ENCODE results near the gene RFC5.
"Not testable (repeated sequence)": the region's sequence is repeated elsewhere in the genome, so short reads cannot be mapped to it uniquely, and the experiment has no call there.

RFC5 gene

GRCh38 chr12:118053071-118053985, 36.8 kb downstream of the RFC5 start:
- DNase-seq, result no peak

- peak in 1 of 2 experiments; percentile 33 for DNase-seq
Measured at GRCh38 chr12:118055144-118055557, 38.6 kb downstream of the RFC5 start.

GRCh38 chr12:118055865-118056773, 39.6 kb downstream of the RFC5 start:
- DNase-seq, result no peak

GRCh38 chr12:118058227-118058626, 41.7 kb downstream of the RFC5 start:
- no peak for DNase-seq

GRCh38 chr12:118058881-118059280, 42.4 kb downstream of the RFC5 start:
- no peak for DNase-seq

GRCh38 chr12:118059341-118060191, 43.1 kb downstream of the RFC5 start:
- no peak for DNase-seq

GRCh38 chr12:118060301-118061010, 44.0 kb downstream of the RFC5 start:
- peak in 1 of 2 experiments; percentile 47 for DNase-seq

- peak; percentile 35 to 60 for DNase-seq
Measured at GRCh38 chr12:118061011-118061872, 44.7 kb downstream of the RFC5 start, which contains the start of gene WSB2. Gene WSB2, minus strand, starts transcription at chr12:118061179. Its CDS starts 131 bp downstream, at chr12:118061048.

GRCh38 chr12:118061873-118062843, 45.7 kb downstream of the RFC5 start:
- peak; percentile 53 to 71 for DNase-seq

GRCh38 chr12:118063576-118064391, 47.3 kb downstream of the RFC5 start:
- no peak for DNase-seq

GRCh38 chr12:118064608-118065007, 48.1 kb downstream of the RFC5 start:
- DNase-seq, result no peak

GRCh38 chr12:118065380-118065779, 48.9 kb downstream of the RFC5 start:
- no peak for DNase-seq

GRCh38 chr12:118068445-118068844, 51.9 kb downstream of the RFC5 start:
- DNase-seq, result no peak

- no peak for DNase-seq
Measured at GRCh38 chr12:118070650-118071049, 54.1 kb downstream of the RFC5 start.

- no peak for DNase-seq
Measured at GRCh38 chr12:118073768-118074167, 57.3 kb downstream of the RFC5 start.

GRCh38 chr12:118081521-118081920, 65.0 kb downstream of the RFC5 start:
- not testable (repeated sequence) for DNase-seq
